ENCODE data around the gene TNFAIP8L1. TPM values are rescaled to one million over a fixed set of nuclear protein-coding genes. Genes with fewer than 3 reads are reported as not detected.

Gene TNFAIP8L1
- total and polyA plus RNA-seq, 2 experiments from 2014 or later = 13.6 to 14.3 TPM

DNA sequence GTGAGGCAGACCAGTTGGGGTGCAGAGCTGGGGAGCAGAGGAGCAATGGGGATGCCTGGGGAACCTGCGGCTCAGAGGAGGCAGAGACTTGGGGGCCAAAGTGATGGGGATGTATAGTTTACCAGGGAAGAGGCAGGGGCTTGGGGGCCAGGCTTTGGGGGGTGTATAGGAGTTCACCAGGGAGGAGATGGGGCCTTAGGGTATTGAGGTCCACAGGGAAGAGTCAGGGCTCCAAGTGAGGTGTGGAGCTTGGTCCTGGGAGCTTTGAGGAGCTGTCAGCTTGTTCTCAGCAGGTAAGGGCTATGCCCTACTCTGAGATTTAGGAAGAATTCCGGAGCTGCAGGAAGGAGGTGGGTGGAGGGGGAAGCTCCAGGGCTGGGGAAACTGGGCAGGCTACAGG is 10.8 kb downstream of the TNFAIP8L1 start:
- Histone ChIP-seq H3K27me3 (no peaks in the 10 kb centered on the region), H3K27ac (no peak overlapping the region), H3K4me2 (no peak overlapping the region), H3K9me2 (replicated peaks; ENCODE audit: insufficient read depth) (no peaks in the 10 kb centered on the region), H4K20me1 (ENCODE audit: insufficient read depth, poor library complexity, severe bottlenecking) (no peaks in the 10 kb centered on the region), H2AFZ (no peak overlapping the region), H3K79me2 (peaks cover 3% of the 10 kb centered on the region), H3K36me3 (replicated peaks; ENCODE audit: insufficient read depth, low read depth) (no peaks in the 10 kb centered on the region), H3K4me1 (ENCODE audit: insufficient read depth) (no peaks in the 10 kb centered on the region), H3K4me3 (no peak overlapping the region), H3K9me3 (ENCODE audit: low read depth) (no peaks in the 10 kb centered on the region)
- WGBS (ENCODE audit: low lambda C conversion rate, missing lambda C conversion rate) = 100% methylated on average over 2 of the region's 2 CpGs
- TF ChIP-seq, protein P1, sequence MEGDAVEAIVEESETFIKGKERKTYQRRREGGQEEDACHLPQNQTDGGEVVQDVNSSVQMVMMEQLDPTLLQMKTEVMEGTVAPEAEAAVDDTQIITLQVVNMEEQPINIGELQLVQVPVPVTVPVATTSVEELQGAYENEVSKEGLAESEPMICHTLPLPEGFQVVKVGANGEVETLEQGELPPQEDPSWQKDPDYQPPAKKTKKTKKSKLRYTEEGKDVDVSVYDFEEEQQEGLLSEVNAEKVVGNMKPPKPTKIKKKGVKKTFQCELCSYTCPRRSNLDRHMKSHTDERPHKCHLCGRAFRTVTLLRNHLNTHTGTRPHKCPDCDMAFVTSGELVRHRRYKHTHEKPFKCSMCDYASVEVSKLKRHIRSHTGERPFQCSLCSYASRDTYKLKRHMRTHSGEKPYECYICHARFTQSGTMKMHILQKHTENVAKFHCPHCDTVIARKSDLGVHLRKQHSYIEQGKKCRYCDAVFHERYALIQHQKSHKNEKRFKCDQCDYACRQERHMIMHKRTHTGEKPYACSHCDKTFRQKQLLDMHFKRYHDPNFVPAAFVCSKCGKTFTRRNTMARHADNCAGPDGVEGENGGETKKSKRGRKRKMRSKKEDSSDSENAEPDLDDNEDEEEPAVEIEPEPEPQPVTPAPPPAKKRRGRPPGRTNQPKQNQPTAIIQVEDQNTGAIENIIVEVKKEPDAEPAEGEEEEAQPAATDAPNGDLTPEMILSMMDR (IDR thresholded peaks at IDR 0.05; ENCODE audit: poor library complexity) = no peak
- TF ChIP-seq EZH2 (IDR thresholded peaks at IDR 0.05; ENCODE audit: borderline replicate concordance) (no peak), EZH2phosphoT487 (IDR thresholded peaks at IDR 0.05; ENCODE audit: low read depth, severe bottlenecking, unreplicated experiment) (no peak)
- no peak for DNase-seq (ENCODE audit: low spot score)

DNA sequence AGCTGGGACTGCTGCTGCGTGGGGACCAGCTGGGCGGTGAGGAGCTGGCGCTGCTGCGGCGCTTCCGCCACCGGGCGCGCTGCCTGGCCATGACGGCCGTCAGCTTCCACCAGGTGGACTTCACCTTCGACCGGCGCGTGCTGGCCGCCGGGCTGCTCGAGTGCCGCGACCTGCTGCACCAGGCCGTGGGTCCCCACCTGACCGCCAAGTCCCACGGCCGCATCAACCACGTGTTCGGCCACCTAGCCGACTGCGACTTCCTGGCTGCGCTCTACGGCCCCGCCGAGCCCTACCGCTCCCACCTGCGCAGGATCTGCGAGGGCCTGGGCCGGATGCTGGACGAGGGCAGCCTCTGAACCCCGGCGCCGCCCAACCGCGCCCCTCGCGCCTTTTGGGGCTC is 12.8 kb downstream of the TNFAIP8L1 start:
- Histone ChIP-seq H3K27ac (no peak overlapping the region), H3K9me2 (replicated peaks; ENCODE audit: insufficient read depth) (no peaks in the 10 kb centered on the region), H2AFZ (no peak overlapping the region), H3K9me3 (ENCODE audit: low read depth) (no peaks in the 10 kb centered on the region), H3K4me3 (no peak overlapping the region), H3K4me2 (no peak overlapping the region), H4K20me1 (ENCODE audit: insufficient read depth, poor library complexity, severe bottlenecking) (no peaks in the 10 kb centered on the region), H3K4me1 (ENCODE audit: insufficient read depth) (no peaks in the 10 kb centered on the region), H3K79me2 (peaks cover 3% of the 10 kb centered on the region), H3K36me3 (replicated peaks; ENCODE audit: insufficient read depth, low read depth) (no peaks in the 10 kb centered on the region), H3K27me3 (no peaks in the 10 kb centered on the region)
- DNase-seq (ENCODE audit: low spot score) = no peak
- TF ChIP-seq EZH2 (IDR thresholded peaks at IDR 0.05; ENCODE audit: borderline replicate concordance) (no peak), EZH2phosphoT487 (IDR thresholded peaks at IDR 0.05; ENCODE audit: low read depth, severe bottlenecking, unreplicated experiment) (no peak)
- TF ChIP-seq, protein P1 (IDR thresholded peaks at IDR 0.05; ENCODE audit: poor library complexity) = no peak
- 98% methylated on average over 32 of the region's 44 CpGs for WGBS (ENCODE audit: low lambda C conversion rate, missing lambda C conversion rate)

DNA sequence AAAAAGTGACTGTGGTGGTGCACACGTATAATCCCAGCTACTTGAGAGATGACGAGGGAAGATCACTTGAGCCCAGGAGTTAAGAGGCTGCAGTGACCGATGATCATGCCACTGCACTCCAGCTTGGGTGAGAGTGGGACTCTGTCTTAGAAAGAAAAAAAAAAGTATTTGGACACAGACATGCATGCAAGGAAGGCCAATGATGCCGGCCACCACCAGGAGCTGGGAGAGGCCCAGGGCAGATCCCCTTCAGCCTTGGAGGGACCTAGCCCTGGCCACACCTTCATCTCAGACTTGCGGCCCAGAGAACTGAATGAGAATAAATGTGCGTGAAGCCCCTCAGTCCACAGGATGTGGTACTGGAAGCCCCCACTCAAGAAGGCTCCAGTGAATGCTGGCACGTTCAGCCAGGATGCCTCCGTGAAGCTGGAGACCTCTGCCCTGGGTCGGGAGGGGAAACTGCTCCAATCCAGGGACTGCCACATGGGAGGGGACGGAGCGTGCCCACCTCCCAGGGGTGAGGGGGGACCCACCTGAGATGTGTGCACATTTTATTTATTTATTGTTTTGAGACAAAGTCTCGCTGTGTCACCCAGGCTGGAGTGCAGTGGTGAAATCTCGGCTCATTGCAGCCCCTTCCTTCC is 14.6 kb downstream of the TNFAIP8L1 start:
- H3K4me3 ChIP-seq = no peak overlapping the region
- H3K4me2 ChIP-seq = no peak overlapping the region
- H3K9me2 ChIP-seq (replicated peaks; ENCODE audit: insufficient read depth) = no peaks in the 10 kb centered on the region
- no peak for TF ChIP-seq EZH2 (IDR thresholded peaks at IDR 0.05; ENCODE audit: borderline replicate concordance)
- TF ChIP-seq, protein P1 (IDR thresholded peaks at IDR 0.05; ENCODE audit: poor library complexity) = no peak
- no peak for TF ChIP-seq EZH2phosphoT487 (IDR thresholded peaks at IDR 0.05; ENCODE audit: low read depth, severe bottlenecking, unreplicated experiment)
- H3K36me3 ChIP-seq (replicated peaks; ENCODE audit: insufficient read depth, low read depth) = no peaks in the 10 kb centered on the region
- DNase-seq (ENCODE audit: low spot score) = no peak
- H3K9me3 ChIP-seq (ENCODE audit: low read depth) = no peaks in the 10 kb centered on the region
- H3K27me3 ChIP-seq = no peaks in the 10 kb centered on the region
- H3K79me2 ChIP-seq = peaks cover 3% of the 10 kb centered on the region
- no peaks in the 10 kb centered on the region for H3K4me1 ChIP-seq (ENCODE audit: insufficient read depth)
- 93% methylated on average over 13 of the region's 13 CpGs for WGBS (ENCODE audit: low lambda C conversion rate, missing lambda C conversion rate)
- no peak overlapping the region for H2AFZ ChIP-seq
- no peaks in the 10 kb centered on the region for H4K20me1 ChIP-seq (ENCODE audit: insufficient read depth, poor library complexity, severe bottlenecking)
- H3K27ac ChIP-seq = no peak overlapping the region

Measured in hepatocyte (in vitro differentiated cells).